Endothelial cell of umbilical vein (primary cell): ENCODE results near the gene MIEN1.
"Not testable (repeated sequence)": the region's sequence is repeated elsewhere in the genome, so short reads cannot be mapped to it uniquely, and the experiment has no call there.

Experiments
- EZH2 ChIP-seq: IDR thresholded peaks from 2 replicates; pipeline ENCODE4 v1.6.1; 2012; ENCODE audit warnings: borderline replicate concordance, low read depth, mild to moderate bottlenecking, moderate library complexity, low read length, inconsistent platforms; ENCODE audit not compliant: severe bottlenecking
- FOS ChIP-seq: IDR thresholded peaks from 2 replicates; pipeline ENCODE4 v1.6.1; 2011; ENCODE audit warnings: mild to moderate bottlenecking, low read length, moderate library complexity, borderline replicate concordance; ENCODE audit not compliant: insufficient read depth
- POLR2A ChIP-seq: IDR thresholded peaks from 2 replicates; pipeline ENCODE4 v1.6.1; 2012; ENCODE audit warnings: low read depth, mild to moderate bottlenecking, control low read depth, low read length
- TF ChIP-seq, protein P1 (sequence below), 2 donors: IDR thresholded peaks; 1 replicate in 1 of 2; 2 replicates in 1 of 2; pipeline ENCODE4 v1.5.1; 2011; ENCODE audit warnings: low read length in 2 of 2, mild to moderate bottlenecking in 2 of 2, moderate library complexity in 2 of 2, control low read depth in 1 of 2, inconsistent platforms in 1 of 2, low read depth in 1 of 2; ENCODE audit not compliant: insufficient read depth in 1 of 2; ENCODE audit errors: extremely low read depth in 1 of 2

DNA sequence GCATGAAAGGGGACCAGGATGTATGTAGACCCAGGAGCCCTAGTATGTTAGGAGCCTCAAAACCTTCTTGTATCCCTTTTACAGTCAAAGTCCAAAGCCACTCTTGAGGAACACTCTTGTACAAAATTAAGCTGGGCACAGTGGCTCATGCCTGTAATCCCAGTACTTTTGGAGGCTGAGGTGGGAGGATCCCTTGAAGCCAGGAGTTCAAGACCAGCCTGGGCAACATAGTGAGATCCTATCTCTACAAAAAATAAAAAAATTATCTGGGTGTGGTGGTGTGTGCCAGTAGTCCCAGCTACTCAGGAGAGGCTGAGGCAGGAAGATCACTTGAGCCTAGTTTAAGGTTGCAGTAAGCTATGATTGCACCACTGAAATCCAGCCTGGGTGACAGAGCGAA lies 4.4 kb downstream of the MIEN1 start:
- TF ChIP-seq EZH2, FOS, POLR2A: not testable (repeated sequence)
- TF ChIP-seq, protein P1, sequence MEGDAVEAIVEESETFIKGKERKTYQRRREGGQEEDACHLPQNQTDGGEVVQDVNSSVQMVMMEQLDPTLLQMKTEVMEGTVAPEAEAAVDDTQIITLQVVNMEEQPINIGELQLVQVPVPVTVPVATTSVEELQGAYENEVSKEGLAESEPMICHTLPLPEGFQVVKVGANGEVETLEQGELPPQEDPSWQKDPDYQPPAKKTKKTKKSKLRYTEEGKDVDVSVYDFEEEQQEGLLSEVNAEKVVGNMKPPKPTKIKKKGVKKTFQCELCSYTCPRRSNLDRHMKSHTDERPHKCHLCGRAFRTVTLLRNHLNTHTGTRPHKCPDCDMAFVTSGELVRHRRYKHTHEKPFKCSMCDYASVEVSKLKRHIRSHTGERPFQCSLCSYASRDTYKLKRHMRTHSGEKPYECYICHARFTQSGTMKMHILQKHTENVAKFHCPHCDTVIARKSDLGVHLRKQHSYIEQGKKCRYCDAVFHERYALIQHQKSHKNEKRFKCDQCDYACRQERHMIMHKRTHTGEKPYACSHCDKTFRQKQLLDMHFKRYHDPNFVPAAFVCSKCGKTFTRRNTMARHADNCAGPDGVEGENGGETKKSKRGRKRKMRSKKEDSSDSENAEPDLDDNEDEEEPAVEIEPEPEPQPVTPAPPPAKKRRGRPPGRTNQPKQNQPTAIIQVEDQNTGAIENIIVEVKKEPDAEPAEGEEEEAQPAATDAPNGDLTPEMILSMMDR (IDR thresholded peaks at IDR 0.05; ENCODE audit: extremely low read depth in 1 of 2, insufficient read depth in 1 of 2, low read depth in 1 of 2, low read length in 2 of 2) = not testable (repeated sequence)
